ENCODE data around the gene SYNM. TPM values are rescaled to one million over a fixed set of nuclear protein-coding genes. Genes with fewer than 3 reads are reported as not detected.

SYNM gene
- total and polyA plus RNA-seq, 8 donors: 4.0 to 469 (median 146) TPM

DNA sequence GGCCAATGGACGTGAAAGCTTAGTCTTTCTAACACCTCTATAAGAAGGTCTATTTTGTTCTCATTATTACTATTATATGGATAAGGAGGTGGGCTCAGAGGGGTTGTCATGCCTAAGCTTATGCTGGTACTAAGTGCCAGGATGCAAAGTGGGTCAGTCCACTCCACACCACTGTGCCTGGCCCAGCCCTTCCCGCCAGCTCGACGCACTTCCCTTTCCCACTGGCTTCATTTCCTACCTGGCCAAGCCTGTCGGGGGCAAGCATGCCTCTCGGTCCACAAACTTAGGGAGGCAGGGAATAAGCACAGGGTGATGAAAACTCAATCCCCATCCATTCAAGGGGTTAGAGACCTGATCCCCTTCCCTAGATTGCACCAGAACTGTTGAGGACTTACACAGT is 5.9 kb upstream of the SYNM start:
- 69 to 81% (median 76%) methylated on average over 6 of the region's 6 CpGs for WGBS, 5 donors
- H3K4me1 ChIP-seq: peaks cover 8 to 12% (median 10%) of the 10 kb centered on the region in 4 donors
- no peak overlapping the region for H3K27ac ChIP-seq
- peaks cover 0 to 41% (median 29%) of the 10 kb centered on the region in 3 donors for H3K27me3 ChIP-seq
- H3K9me3 ChIP-seq: no peaks in the 10 kb centered on the region
- H3K4me3 ChIP-seq: no peak overlapping the region
- H3K36me3 ChIP-seq: no peaks in the 10 kb centered on the region
- no peak for TF ChIP-seq POLR2AphosphoS5 (IDR thresholded peaks at IDR 0.05)
- no peak for TF ChIP-seq EP300 (IDR thresholded peaks at IDR 0.05)
- TF ChIP-seq, protein P1, sequence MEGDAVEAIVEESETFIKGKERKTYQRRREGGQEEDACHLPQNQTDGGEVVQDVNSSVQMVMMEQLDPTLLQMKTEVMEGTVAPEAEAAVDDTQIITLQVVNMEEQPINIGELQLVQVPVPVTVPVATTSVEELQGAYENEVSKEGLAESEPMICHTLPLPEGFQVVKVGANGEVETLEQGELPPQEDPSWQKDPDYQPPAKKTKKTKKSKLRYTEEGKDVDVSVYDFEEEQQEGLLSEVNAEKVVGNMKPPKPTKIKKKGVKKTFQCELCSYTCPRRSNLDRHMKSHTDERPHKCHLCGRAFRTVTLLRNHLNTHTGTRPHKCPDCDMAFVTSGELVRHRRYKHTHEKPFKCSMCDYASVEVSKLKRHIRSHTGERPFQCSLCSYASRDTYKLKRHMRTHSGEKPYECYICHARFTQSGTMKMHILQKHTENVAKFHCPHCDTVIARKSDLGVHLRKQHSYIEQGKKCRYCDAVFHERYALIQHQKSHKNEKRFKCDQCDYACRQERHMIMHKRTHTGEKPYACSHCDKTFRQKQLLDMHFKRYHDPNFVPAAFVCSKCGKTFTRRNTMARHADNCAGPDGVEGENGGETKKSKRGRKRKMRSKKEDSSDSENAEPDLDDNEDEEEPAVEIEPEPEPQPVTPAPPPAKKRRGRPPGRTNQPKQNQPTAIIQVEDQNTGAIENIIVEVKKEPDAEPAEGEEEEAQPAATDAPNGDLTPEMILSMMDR (IDR thresholded peaks at IDR 0.05): no peak
- TF ChIP-seq POLR2A (IDR thresholded peaks at IDR 0.05): no peak
- intact Hi-C loops (cut with DNase I; ENCODE audit: low total_unique reads): loop anchor here (5.0 kb wide), 1 partner anchor 113 kb away; no protein-coding TSS in a partner anchor
- DNase-seq: no peak

DNA sequence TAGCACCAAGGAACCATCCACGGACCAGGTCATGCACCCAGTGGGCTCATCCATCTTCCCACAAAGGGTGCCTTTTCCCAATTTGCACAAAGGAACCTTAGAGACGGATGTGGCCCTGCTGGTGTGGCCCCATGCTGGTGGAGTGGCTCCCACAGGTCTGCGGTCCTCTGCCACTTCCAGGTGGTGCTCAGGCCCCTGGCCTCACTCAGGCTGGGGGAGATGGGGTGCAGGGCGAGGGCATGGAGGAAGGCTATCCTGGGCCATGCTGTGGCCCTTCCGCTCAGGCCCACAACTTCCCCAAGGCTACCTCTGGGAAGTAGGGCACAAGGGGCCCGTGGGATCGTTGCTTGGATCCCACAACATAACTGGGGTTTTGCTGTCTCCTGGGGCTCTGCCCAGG is 5.2 kb upstream of the SYNM start:
- no peak overlapping the region for H3K27ac ChIP-seq
- intact Hi-C loops (cut with DNase I; ENCODE audit: low total_unique reads): loop anchor here (5.0 kb wide), 1 partner anchor 113 kb away; no protein-coding TSS in a partner anchor
- H3K36me3 ChIP-seq: no peaks in the 10 kb centered on the region
- TF ChIP-seq EP300 (IDR thresholded peaks at IDR 0.05): no peak
- no peak for TF ChIP-seq POLR2A (IDR thresholded peaks at IDR 0.05)
- TF ChIP-seq POLR2AphosphoS5 (IDR thresholded peaks at IDR 0.05): no peak
- TF ChIP-seq, protein P1 (IDR thresholded peaks at IDR 0.05): no peak
- no peaks in the 10 kb centered on the region for H3K9me3 ChIP-seq
- peaks cover 0 to 42% (median 30%) of the 10 kb centered on the region in 3 donors for H3K27me3 ChIP-seq
- 89 to 96% (median 92%) methylated on average over 4 to 7 of the region's 7 CpGs for WGBS, 5 donors
- no peak for DNase-seq
- H3K4me3 ChIP-seq: no peak overlapping the region
- peaks cover 8 to 14% (median 11%) of the 10 kb centered on the region in 4 donors for H3K4me1 ChIP-seq

DNA sequence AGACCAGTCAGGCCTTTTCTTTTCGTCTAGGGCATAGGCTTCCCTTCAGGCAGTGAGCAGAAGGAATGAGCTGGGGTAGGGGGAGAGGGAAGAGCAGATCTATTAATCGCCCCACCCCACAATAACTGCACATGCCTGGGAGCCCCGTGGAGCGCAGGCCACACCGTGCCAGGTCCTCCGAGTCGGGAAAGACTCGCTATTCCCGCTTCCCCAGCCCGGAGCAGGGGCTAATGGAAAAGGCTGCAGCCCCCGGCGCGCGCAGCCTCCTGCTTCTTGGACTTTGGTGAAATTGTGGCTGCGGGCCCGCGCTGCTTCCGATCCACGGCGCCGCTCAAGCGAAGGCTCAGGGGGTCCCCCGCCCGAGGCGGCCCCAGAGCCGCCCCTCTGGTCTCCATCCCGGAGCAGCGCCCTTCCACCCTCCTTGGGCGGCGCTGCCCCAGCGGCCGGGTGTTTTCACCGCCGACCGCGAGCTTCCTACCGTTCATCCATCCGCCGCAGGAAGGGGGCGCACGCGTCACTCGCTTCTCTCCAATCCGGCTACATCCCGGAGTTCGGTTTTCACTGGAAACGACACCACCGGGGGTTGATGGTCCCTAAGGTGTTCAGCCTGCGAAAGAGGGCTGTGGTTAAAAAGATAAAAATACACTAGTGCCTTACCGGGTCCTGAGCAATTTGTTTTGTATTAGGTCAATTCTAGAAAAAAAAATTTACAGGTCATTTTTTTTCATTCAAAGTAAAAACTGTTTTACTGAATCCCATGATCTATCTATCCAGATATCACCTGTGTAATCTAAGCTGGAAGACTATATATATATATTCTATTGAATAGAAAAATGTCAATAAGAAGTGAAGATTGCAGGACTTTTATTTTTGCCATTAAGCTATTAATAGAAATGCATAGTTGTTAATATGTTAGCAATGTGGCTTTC is 4.4 kb upstream of the SYNM start:
- 1 to 3% (median 2%) methylated on average over 24 to 50 of the region's 50 CpGs for WGBS, 5 donors
- peaks cover 0 to 51% (median 36%) of the 10 kb centered on the region in 3 donors for H3K27me3 ChIP-seq
- H3K9me3 ChIP-seq: no peaks in the 10 kb centered on the region
- H3K4me3 ChIP-seq: peak overlapping the region; percentile 39 to 42 (median 40)
- TF ChIP-seq, protein P1 (IDR thresholded peaks at IDR 0.05): peak in 5 of 7 experiments; percentile 36 to 76 (median 63)
- TF ChIP-seq POLR2AphosphoS5 (IDR thresholded peaks at IDR 0.05) (peak in 1 of 3 donors; percentile 24), POLR2A (IDR thresholded peaks at IDR 0.05) (no peak)
- H3K36me3 ChIP-seq: no peaks in the 10 kb centered on the region
- peaks cover 8 to 21% (median 19%) of the 10 kb centered on the region in 4 donors for H3K4me1 ChIP-seq
- intact Hi-C loops (cut with DNase I; ENCODE audit: low total_unique reads): no loop called here
- peak overlapping the region in 1 of 5 donors; percentile 54 for H3K27ac ChIP-seq
- peak; percentile 82 to 93 for DNase-seq

DNA sequence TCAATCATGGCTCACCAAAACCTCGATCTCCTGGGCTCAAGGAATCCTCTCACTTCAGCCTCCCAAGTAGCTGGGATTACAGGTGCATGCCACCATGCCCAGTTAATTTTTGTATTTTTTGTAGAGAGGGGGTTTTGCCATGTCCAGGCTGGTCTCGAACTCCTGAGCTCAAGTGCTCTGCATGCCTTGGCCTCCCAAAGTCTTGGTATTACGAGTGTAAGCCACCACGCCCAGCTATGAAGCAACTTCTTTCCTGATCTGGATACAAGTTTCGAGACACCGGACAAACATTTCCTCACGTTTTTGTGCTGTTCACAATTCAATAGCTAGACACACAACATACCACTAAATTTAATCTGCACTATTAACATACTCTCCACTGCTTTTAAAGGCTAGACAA is 3.4 kb upstream of the SYNM start:
- TF ChIP-seq POLR2A (IDR thresholded peaks at IDR 0.05): no peak
- no peak for TF ChIP-seq POLR2AphosphoS5 (IDR thresholded peaks at IDR 0.05)
- TF ChIP-seq EP300 (IDR thresholded peaks at IDR 0.05): no peak
- H3K27ac ChIP-seq: no peak overlapping the region
- H3K4me1 ChIP-seq: peaks cover 14 to 30% (median 29%) of the 10 kb centered on the region in 4 donors
- no peaks in the 10 kb centered on the region for H3K9me3 ChIP-seq
- H3K27me3 ChIP-seq: peaks cover 0 to 61% (median 46%) of the 10 kb centered on the region in 3 donors
- intact Hi-C loops (cut with DNase I; ENCODE audit: low total_unique reads): no loop called here
- WGBS, 5 donors: 70 to 86% (median 74%) methylated on average over 7 of the region's 7 CpGs
- DNase-seq: no peak
- no peak overlapping the region for H3K4me3 ChIP-seq
- H3K36me3 ChIP-seq: no peaks in the 10 kb centered on the region
